ENCODE data around the gene ZNF888. TPM values are rescaled to one million over a fixed set of nuclear protein-coding genes. Genes with fewer than 3 reads are reported as not detected.

Gene ZNF888
- total RNA-seq, 1 donor from 2014 or later = 7.7 TPM

- Histone ChIP-seq H3K9me3 (ENCODE audit: insufficient read depth, low read depth, low read length) (peaks cover 15% of the 10 kb centered on the region), H2AFZ (ENCODE audit: low read depth, low read length) (no peak overlapping the region), H3K9ac (ENCODE audit: low read length) (no peak overlapping the region), H3K4me2 (ENCODE audit: low read length) (no peak overlapping the region), H3K36me3 (ENCODE audit: insufficient read depth, low read length) (no peaks in the 10 kb centered on the region), H3K79me2 (ENCODE audit: insufficient read depth, low read length) (no peaks in the 10 kb centered on the region), H4K20me1 (ENCODE audit: insufficient read depth, low read length) (no peaks in the 10 kb centered on the region), H3K4me3 (ENCODE audit: insufficient read depth, low read depth, low read length) (no peak overlapping the region), H3K4me1 (ENCODE audit: insufficient read depth, low read length) (no peaks in the 10 kb centered on the region), H3K27me3 (ENCODE audit: insufficient read depth, low read length) (no peaks in the 10 kb centered on the region), H3K27ac (ENCODE audit: low read depth, low read length) (no peak overlapping the region)
- peaks cover 11% of the 10 kb centered on the region for H3K4me1 Mint-ChIP-seq (ENCODE audit: low read depth, unreplicated experiment)
- H3K27me3 Mint-ChIP-seq (ENCODE audit: low read depth, unreplicated experiment) = no peaks in the 10 kb centered on the region
- no peak for TF ChIP-seq EZH2 (IDR thresholded peaks at IDR 0.05; ENCODE audit: insufficient read depth, low read length)
- no peak for TF ChIP-seq CTCF (IDR thresholded peaks at IDR 0.05; ENCODE audit: insufficient read depth, low read depth, low read length)
- no peak for DNase-seq (ENCODE audit: low read depth)
- no peak for FAIRE-seq
- H3K4me3 Mint-ChIP-seq (ENCODE audit: unreplicated experiment) = peak overlapping the region; percentile 14
- no peak overlapping the region for H3K27ac Mint-ChIP-seq (ENCODE audit: unreplicated experiment)
- H3K36me3 Mint-ChIP-seq (ENCODE audit: low read depth, unreplicated experiment) = peaks cover 9% of the 10 kb centered on the region
- H3K9me3 Mint-ChIP-seq (ENCODE audit: unreplicated experiment) = peaks cover 22% of the 10 kb centered on the region
These were observed 20.8 kb upstream of the ZNF888 start for GRCh38 chr19:52943884-52944643.

- peak overlapping the region; percentile 85 for H2AFZ ChIP-seq (ENCODE audit: low read depth, low read length)
These were observed 20.1 kb upstream of the ZNF888 start for GRCh38 chr19:52943134-52943883.

GRCh38 chr19:52942386-52943133 is 19.3 kb upstream of the ZNF888 start:
- no peaks in the 10 kb centered on the region for H3K27me3 ChIP-seq (ENCODE audit: insufficient read depth, low read length)
- TF ChIP-seq EZH2 (IDR thresholded peaks at IDR 0.05; ENCODE audit: insufficient read depth, low read length) (no peak), CTCF (IDR thresholded peaks at IDR 0.05; ENCODE audit: insufficient read depth, low read depth, low read length) (no peak)
- FAIRE-seq = no peak
- peak overlapping the region; percentile 79 for H3K9ac ChIP-seq (ENCODE audit: low read length)
- Mint-ChIP-seq H3K27ac (ENCODE audit: unreplicated experiment) (peak overlapping the region; percentile 83), H3K27me3 (ENCODE audit: low read depth, unreplicated experiment) (no peaks in the 10 kb centered on the region), H3K4me3 (ENCODE audit: unreplicated experiment) (peak overlapping the region; percentile 94), H3K9me3 (ENCODE audit: unreplicated experiment) (peaks cover 16% of the 10 kb centered on the region), H3K4me1 (ENCODE audit: low read depth, unreplicated experiment) (peaks cover 11% of the 10 kb centered on the region), H3K36me3 (ENCODE audit: low read depth, unreplicated experiment) (peaks cover 8% of the 10 kb centered on the region)
- no peaks in the 10 kb centered on the region for H3K4me1 ChIP-seq (ENCODE audit: insufficient read depth, low read length)
- peak; percentile 64 for DNase-seq (ENCODE audit: low read depth)
- no peaks in the 10 kb centered on the region for H3K36me3 ChIP-seq (ENCODE audit: insufficient read depth, low read length)
- peak overlapping the region; percentile 90 for H2AFZ ChIP-seq (ENCODE audit: low read depth, low read length)
- H3K27ac ChIP-seq (ENCODE audit: low read depth, low read length) = peak overlapping the region; percentile 26
- peak overlapping the region; percentile 79 for H3K4me3 ChIP-seq (ENCODE audit: insufficient read depth, low read depth, low read length)
- H3K4me2 ChIP-seq (ENCODE audit: low read length) = peak overlapping the region; percentile 91
- H4K20me1 ChIP-seq (ENCODE audit: insufficient read depth, low read length) = no peaks in the 10 kb centered on the region
- peaks cover 2% of the 10 kb centered on the region for H3K79me2 ChIP-seq (ENCODE audit: insufficient read depth, low read length)
- H3K9me3 ChIP-seq (ENCODE audit: insufficient read depth, low read depth, low read length) = peaks cover 6% of the 10 kb centered on the region

More at GRCh38 chr19:52943134-52943883, 20.1 kb upstream of the ZNF888 start:
- FAIRE-seq = no peak
- Mint-ChIP-seq H3K36me3 (ENCODE audit: low read depth, unreplicated experiment) (peaks cover 14% of the 10 kb centered on the region), H3K4me3 (ENCODE audit: unreplicated experiment) (peak overlapping the region; percentile 94), H3K9me3 (ENCODE audit: unreplicated experiment) (peaks cover 22% of the 10 kb centered on the region), H3K4me1 (ENCODE audit: low read depth, unreplicated experiment) (peaks cover 11% of the 10 kb centered on the region), H3K27ac (ENCODE audit: unreplicated experiment) (peak overlapping the region; percentile 83), H3K27me3 (ENCODE audit: low read depth, unreplicated experiment) (no peaks in the 10 kb centered on the region)
- no peak for DNase-seq (ENCODE audit: low read depth)
- peaks cover 11% of the 10 kb centered on the region for H3K9me3 ChIP-seq (ENCODE audit: insufficient read depth, low read depth, low read length)
- H3K79me2 ChIP-seq (ENCODE audit: insufficient read depth, low read length) = no peaks in the 10 kb centered on the region
- no peak for TF ChIP-seq EZH2 (IDR thresholded peaks at IDR 0.05; ENCODE audit: insufficient read depth, low read length)
- H3K36me3 ChIP-seq (ENCODE audit: insufficient read depth, low read length) = no peaks in the 10 kb centered on the region
- H3K27ac ChIP-seq (ENCODE audit: low read depth, low read length) = no peak overlapping the region
- H3K4me2 ChIP-seq (ENCODE audit: low read length) = peak overlapping the region; percentile 91
- no peaks in the 10 kb centered on the region for H4K20me1 ChIP-seq (ENCODE audit: insufficient read depth, low read length)
- no peaks in the 10 kb centered on the region for H3K4me1 ChIP-seq (ENCODE audit: insufficient read depth, low read length)
- peak overlapping the region; percentile 79 for H3K4me3 ChIP-seq (ENCODE audit: insufficient read depth, low read depth, low read length)
- peak overlapping the region; percentile 66 for H3K9ac ChIP-seq (ENCODE audit: low read length)
- H3K27me3 ChIP-seq (ENCODE audit: insufficient read depth, low read length) = no peaks in the 10 kb centered on the region

Data from astrocyte (in vitro differentiated cells and primary cell).